Mucosa of rectum (tissue), 2 donors: ENCODE data around the gene LYPD8.
"Not testable (repeated sequence)": the region's sequence is repeated elsewhere in the genome, so short reads cannot be mapped to it uniquely, and the experiment has no call there.

Source experiments
- H3K27ac ChIP-seq, 2 donors: one replicate each; pipeline ENCODE4 v1.7.0; 2013; ENCODE audit warnings: inconsistent platforms in 2 of 2, low read depth in 2 of 2, low read length in 2 of 2
- H3K27me3 ChIP-seq, 2 donors: one replicate each; pipeline ENCODE4 v1.7.0; 2013; ENCODE audit warnings: low read length in 2 of 2; ENCODE audit not compliant: control insufficient read depth in 2 of 2, insufficient read depth in 2 of 2
- H3K36me3 ChIP-seq, 2 donors: one replicate each; pipeline ENCODE4 v1.7.0; 2013; ENCODE audit warnings: low read length in 2 of 2; ENCODE audit not compliant: control insufficient read depth in 2 of 2, insufficient read depth in 2 of 2
- H3K4me1 ChIP-seq, 2 donors: one replicate each; pipeline ENCODE4 v1.7.0; 2013; ENCODE audit warnings: low read length in 2 of 2, mild to moderate bottlenecking in 1 of 2; ENCODE audit not compliant: control insufficient read depth in 2 of 2, insufficient read depth in 2 of 2
- H3K4me3 ChIP-seq, 2 donors: one replicate each; pipeline ENCODE4 v1.7.0; 2013; ENCODE audit warnings: low read length in 2 of 2
- H3K9ac ChIP-seq, 2 donors: one replicate each; pipeline ENCODE4 v1.7.0; 2013; ENCODE audit warnings: low read length in 2 of 2, low read depth in 1 of 2, mild to moderate bottlenecking in 1 of 2
- H3K9me3 ChIP-seq, 2 donors: one replicate each; pipeline ENCODE4 v1.7.0; 2013; ENCODE audit warnings: low read length in 2 of 2; ENCODE audit not compliant: control insufficient read depth in 2 of 2
- donor health status: healthy.
- donor health status: Normal muscosa, but diverticular disease.

The LYPD8 gene, protein sequence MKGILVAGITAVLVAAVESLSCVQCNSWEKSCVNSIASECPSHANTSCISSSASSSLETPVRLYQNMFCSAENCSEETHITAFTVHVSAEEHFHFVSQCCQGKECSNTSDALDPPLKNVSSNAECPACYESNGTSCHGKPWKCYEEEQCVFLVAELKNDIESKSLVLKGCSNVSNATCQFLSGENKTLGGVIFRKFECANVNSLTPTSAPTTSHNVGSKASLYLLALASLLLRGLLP

DNA sequence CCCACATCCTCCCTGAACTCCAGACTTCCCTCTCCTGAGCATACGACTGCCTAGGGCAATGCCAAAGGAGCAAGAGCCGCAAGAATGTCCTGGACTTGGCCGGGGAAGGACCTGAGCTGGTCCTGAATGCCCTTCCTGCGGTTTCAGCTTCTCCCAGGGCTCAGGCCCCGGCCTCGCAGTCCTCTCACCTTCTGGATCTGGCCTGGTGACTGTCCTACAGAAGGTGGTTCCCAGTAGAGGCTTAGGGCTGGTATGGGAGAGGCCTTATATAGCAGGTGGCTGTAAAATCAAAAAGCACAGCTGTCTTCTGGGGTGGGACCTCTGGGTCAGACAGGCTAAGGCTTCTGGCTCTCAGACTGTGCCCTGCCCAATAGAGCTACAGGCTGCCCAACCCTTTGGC lies at the start of gene LYPD8:
Gene LYPD8 (minus strand): TSS at position 243 of the 400 bp plus-strand sequence. CDS start 4,678 bp downstream, outside the sequence.
- H3K9me3 ChIP-seq, result no peaks in the 10 kb centered on the region
- no peaks in the 10 kb centered on the region for H3K36me3 ChIP-seq
- no peaks in the 10 kb centered on the region for H3K27me3 ChIP-seq
- H3K4me1 ChIP-seq, result peaks cover 9 to 29% of the 10 kb centered on the region in 2 donors
- peak within 1 kb of the TSS; percentile 56 to 59 for H3K4me3 ChIP-seq
- H3K9ac ChIP-seq, result peak within 1 kb of the TSS; percentile 1 to 46
- H3K27ac ChIP-seq, result peak within 1 kb of the TSS; percentile 50 to 73

DNA sequence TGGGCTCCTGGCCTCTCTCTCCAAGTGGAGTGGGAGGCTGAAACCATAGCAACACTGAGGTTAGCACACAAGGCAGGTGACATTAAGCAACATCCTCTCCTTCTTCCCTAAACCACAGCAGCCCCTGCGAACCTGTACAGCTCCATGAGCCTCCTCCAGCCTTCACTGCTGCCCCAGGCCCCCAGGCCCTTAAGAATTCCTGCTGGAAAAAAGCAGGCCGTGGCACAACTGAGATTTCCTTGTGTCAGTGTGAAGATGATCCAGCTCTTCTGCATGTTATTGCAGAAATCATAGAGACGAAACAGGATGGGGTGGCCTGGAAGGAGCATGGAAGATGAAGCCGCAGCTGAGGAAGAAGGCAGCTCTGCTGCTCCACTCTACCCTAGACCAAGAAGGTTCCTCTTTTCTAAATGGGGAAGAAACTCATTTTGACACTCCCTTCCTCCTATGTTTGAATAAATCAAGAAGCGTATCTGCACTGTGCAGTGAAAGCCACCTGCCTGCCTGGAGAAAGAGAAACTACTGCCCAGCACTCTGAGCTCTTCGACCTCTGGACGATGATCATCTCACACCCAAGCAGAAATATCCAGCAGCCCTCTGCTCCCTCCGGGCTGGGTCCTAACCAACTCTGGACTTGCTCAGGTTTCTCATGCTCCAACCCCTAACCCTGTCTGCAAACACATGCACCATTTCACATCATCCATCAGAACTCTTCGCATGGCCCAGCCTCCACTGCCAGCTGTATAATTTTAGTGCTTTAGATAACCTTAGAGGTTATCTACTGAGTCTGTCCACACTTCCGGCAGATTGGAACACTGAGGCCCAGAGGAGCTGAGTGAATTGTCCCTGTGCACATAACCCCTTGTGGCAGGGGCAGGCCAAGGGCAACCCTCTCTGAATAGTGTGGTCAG lies 49.5 kb upstream of the LYPD8 start:
- Histone ChIP-seq H3K27ac (peak overlapping the region; percentile 66 to 77), H3K27me3 (no peaks in the 10 kb centered on the region), H3K9ac (peak overlapping the region in 1 of 2 donors; percentile 19), H3K36me3 (no peaks in the 10 kb centered on the region), H3K4me1 (peaks cover 32 to 42% of the 10 kb centered on the region in 2 donors), H3K4me3 (peak overlapping the region; percentile 7 to 35), H3K9me3 (no peaks in the 10 kb centered on the region)

DNA sequence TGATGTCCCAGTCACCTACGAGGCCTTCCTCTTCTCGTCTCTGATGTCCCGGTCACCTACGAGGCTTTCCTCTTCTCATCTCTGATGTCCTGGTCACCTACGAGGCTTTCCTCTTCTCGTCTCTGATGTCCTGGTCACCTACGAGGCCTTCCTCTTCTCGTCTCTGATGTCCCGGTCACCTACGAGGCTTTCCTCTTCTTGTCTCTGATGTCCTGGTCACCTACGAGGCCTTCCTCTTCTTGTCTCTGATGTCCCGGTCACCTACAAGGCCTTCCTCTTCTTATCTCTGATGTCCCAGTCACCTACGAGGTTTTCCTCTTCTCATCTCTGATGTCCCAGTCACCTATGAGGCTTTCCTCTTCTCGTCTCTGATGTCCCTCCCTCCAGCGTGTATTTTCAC lies 47.9 kb upstream of the LYPD8 start:
- not testable (repeated sequence) for H3K9me3 ChIP-seq, H3K9ac ChIP-seq, H3K36me3 ChIP-seq, H3K4me3 ChIP-seq, H3K27me3 ChIP-seq
- Histone ChIP-seq H3K27ac (peak overlapping the region in 1 of 2 donors; percentile 1), H3K4me1 (peaks cover 32 to 42% of the 10 kb centered on the region in 2 donors)

DNA sequence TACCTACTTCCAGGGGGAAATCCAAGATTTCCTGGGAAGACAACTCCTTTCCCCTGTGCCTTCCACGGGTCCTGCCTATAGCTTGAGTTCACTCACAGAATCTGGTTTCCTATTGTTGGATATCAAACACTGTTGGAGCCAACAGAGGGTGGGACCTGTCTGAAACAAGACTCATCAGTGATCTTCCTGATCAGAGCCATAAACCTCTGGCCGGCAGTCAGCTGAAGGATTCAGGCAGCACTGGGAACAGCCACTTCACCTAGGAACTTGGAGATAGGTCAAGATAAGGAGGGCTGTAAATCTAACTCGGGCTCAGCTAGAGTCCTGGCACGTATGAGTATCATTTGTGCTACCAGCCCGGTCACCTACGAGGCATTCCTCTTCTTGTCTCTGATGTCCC lies 46.9 kb upstream of the LYPD8 start:
- Histone ChIP-seq H3K36me3 (no peaks in the 10 kb centered on the region), H3K27me3 (no peaks in the 10 kb centered on the region), H3K4me1 (peaks cover 32 to 42% of the 10 kb centered on the region in 2 donors), H3K9ac (no peak overlapping the region), H3K9me3 (no peaks in the 10 kb centered on the region), H3K4me3 (peak overlapping the region; percentile 4 to 22), H3K27ac (peak overlapping the region; percentile 65 to 75)

DNA sequence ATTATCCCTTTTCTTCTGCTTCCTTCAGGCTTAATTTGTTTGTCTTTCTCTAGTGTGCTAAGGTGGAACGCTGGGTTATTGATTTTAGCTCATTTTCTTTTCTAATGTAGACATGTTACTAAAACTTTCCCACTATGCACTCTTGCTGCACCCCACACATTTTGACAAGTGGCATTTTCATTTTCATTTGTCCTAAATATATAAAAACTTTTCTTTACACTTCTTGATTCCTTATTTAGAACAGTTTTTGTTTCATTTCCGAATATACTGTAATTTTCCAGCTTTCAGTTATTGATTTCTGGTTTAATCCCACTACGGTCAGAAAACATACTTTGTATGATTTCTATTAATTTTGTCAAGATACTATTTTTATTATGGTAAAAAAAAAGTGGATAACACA lies 44.9 kb upstream of the LYPD8 start:
- no peak overlapping the region for H3K27ac ChIP-seq
- H3K4me1 ChIP-seq, result peaks cover 17 to 23% of the 10 kb centered on the region in 2 donors
- no peak overlapping the region for H3K9ac ChIP-seq
- no peaks in the 10 kb centered on the region for H3K36me3 ChIP-seq
- no peak overlapping the region for H3K4me3 ChIP-seq
- H3K27me3 ChIP-seq, result no peaks in the 10 kb centered on the region
- H3K9me3 ChIP-seq, result no peaks in the 10 kb centered on the region

DNA sequence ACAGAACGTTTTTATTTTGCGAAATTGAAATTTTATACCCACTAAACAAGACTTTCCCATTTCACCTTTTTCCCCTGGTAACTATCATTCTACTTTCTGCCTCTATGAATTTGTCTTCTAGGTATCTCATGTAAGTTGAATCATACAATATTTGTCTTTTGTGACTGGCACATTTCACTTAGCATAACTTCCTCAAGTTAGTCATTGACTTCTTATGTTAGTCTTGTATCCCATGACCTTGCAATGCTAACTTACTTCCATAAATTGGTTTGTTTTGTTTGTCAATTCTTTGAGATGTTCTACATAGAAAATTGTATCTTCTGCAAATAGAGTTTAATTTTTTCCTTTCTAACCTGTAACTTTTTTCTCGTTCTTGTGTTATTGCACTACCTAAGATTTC lies 43.2 kb upstream of the LYPD8 start:
- no peaks in the 10 kb centered on the region for H3K9me3 ChIP-seq
- no peaks in the 10 kb centered on the region for H3K27me3 ChIP-seq

DNA sequence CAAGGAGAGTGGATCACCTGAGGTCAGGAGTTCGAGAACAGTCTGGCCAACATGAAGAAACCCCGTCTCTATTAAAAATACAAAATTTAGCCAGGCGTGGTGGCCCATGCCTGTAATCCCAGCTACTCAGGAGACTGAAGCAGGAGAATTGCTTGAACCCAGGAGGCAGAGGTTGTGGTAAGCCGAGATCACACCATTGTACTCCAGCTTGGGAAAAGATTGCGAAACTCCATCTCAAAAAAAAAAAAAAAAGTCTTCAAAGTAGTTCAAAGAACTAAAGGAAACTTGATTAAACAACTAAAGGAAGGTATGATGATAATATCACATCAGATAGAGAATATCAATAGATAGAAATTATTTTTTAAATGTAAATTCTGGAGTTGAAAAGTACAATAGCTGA lies 39.1 kb upstream of the LYPD8 start:
- H3K9ac ChIP-seq, H3K4me1 ChIP-seq, H3K27ac ChIP-seq, H3K36me3 ChIP-seq, H3K27me3 ChIP-seq, H3K4me3 ChIP-seq, H3K9me3 ChIP-seq: not testable (repeated sequence)

More for the DNA sequence above, 43.2 kb upstream of the LYPD8 start:
- H3K4me3 ChIP-seq, result no peak overlapping the region
- H3K36me3 ChIP-seq, result no peaks in the 10 kb centered on the region
- H3K9ac ChIP-seq, result no peak overlapping the region
- no peak overlapping the region for H3K27ac ChIP-seq
- H3K4me1 ChIP-seq, result peaks cover 4 to 11% of the 10 kb centered on the region in 2 donors

DNA sequence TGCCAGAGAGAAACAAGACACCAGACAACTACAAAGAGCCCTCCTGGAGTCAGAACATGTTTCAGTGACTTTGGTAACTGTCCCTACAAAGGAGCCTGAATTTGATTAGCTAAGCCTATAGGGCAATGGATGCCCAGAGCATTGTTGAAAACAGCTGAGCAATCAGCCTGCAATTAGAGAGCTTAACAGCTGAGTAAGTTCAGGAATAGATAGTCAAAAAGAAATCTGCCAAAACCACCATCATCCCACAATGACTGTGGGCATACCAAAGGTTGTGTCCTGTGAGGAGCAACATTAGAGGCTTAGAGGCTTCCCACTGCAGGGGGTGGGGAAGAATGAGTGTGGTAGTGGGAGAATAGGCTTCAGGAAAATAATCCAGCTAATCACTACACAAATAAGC lies 38.0 kb upstream of the LYPD8 start:
- H3K4me3 ChIP-seq, result no peak overlapping the region
- no peak overlapping the region for H3K9ac ChIP-seq
- H3K27ac ChIP-seq, result no peak overlapping the region
- no peaks in the 10 kb centered on the region for H3K36me3 ChIP-seq
- H3K27me3 ChIP-seq, result no peaks in the 10 kb centered on the region
- H3K4me1 ChIP-seq, result peaks cover 2 to 5% of the 10 kb centered on the region in 2 donors
- no peaks in the 10 kb centered on the region for H3K9me3 ChIP-seq

DNA sequence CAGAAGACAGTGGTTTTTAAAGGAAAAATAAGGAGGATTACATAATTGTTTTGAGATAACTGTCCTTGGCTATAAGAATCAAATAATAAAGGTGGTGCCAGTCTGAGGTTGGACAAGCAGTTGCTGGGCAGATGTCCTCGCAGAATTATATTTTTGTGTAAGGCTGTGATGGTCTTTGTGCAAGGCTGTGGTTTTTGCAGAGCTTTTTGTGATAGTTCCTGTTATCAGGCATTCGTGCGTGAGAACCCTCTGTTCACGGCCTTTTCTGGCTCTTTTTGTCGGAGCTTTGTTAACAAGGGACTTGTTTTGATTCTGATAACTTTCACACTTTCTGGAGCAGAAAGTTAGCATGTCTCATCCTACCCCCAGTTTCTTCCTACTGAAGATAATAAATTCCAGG lies 36.8 kb upstream of the LYPD8 start:
- no peaks in the 10 kb centered on the region for H3K27me3 ChIP-seq
- no peak overlapping the region for H3K4me3 ChIP-seq
- H3K9ac ChIP-seq, result no peak overlapping the region
- H3K4me1 ChIP-seq, result peaks cover 2 to 15% of the 10 kb centered on the region in 2 donors
- no peaks in the 10 kb centered on the region for H3K9me3 ChIP-seq
- no peak overlapping the region for H3K27ac ChIP-seq
- no peaks in the 10 kb centered on the region for H3K36me3 ChIP-seq

DNA sequence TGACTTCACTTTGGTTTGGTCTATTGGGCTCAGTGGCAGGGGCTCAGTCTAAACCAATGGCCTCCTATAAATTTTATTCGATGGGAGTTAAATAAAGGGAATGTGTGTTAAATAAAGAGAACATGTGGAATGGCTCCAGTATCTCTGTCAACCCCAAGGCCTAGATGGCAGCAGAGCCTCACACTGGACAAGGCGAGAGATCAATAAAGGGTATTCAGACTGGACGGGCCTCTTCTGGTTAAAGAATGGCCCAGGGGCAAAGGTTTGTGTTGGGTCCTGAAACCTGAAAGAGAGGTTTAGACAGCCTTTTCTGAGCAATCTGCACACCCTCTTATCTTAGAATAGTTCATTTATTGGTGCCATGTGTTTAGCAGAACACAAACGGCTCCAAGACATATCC lies 35.5 kb upstream of the LYPD8 start:
- peaks cover 2 to 15% of the 10 kb centered on the region in 2 donors for H3K4me1 ChIP-seq

More for the DNA sequence above, 35.5 kb upstream of the LYPD8 start:
- Histone ChIP-seq H3K36me3 (no peaks in the 10 kb centered on the region), H3K27me3 (no peaks in the 10 kb centered on the region), H3K9me3 (no peaks in the 10 kb centered on the region), H3K4me3 (no peak overlapping the region), H3K9ac (no peak overlapping the region), H3K27ac (peak overlapping the region in 1 of 2 donors; percentile 24)
